OCI-LY7 (cell line): ENCODE results near the gene P2RX1.

Source experiments
- CTCF ChIP-seq: fragments of 200-600 bp; sonication (generic); conservative IDR thresholded peaks from 2 replicates; pipeline ENCODE4 v1.5.1; 2014; ENCODE audit warnings: mild to moderate bottlenecking, antibody characterized with exemption, low read length, moderate library complexity, mixed read lengths
- EZH2phosphoT487 ChIP-seq: fragments of 200-600 bp; sonication (generic); IDR thresholded peaks from 2 replicates; pipeline ENCODE4 v1.6.1; 2018; ENCODE audit warnings: low read depth, borderline replicate concordance, mild to moderate bottlenecking, mixed run types, antibody characterized with exemption, low read length, moderate library complexity, mixed read lengths

GRCh38 chr17:3886776-3887175, 29.5 kb downstream of the P2RX1 start:
- TF ChIP-seq CTCF (no peak), EZH2phosphoT487 (no peak)
